ENCODE results near the gene BOD1L1.

- TF ChIP-seq CTCF (IDR thresholded peaks at IDR 0.05) (no peak), POLR2A (IDR thresholded peaks at IDR 0.05) (no peak)
Measured at GRCh38 chr4:13627178-13627605, 333 bp downstream of the BOD1L1 start.
